ENCODE results near the gene CALB2.

The CALB2 gene

DNA sequence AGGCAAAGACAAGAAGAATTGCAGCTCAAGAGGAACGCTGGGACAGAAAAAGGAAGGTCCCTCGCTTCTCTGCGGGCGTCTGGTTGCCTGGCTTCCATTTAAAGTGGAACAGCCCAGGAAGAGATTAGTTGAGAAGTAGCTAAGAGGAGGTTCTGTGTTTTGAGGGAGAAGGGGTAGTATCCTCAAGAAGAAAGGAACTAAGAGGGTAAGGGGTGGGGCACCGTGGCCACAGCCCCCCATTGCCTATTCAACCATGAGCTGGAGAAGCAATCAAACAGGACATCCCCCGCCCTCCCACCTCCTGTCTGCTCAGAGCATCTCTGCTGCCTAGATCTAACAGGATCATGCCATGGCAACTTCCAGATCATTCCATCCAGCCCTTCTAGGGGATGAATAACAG lies 18.1 kb upstream of the CALB2 start:
- no peaks in the 10 kb centered on the region for H3K27me3 ChIP-seq (ENCODE audit: control insufficient read depth, insufficient read depth, low read length)
- H3K4me1 ChIP-seq (ENCODE audit: control insufficient read depth, low read depth, low read length): no peaks in the 10 kb centered on the region
- no peak overlapping the region for H3K4me3 ChIP-seq (ENCODE audit: low read length)
- no peaks in the 10 kb centered on the region for H3K36me3 ChIP-seq (ENCODE audit: control insufficient read depth, low read depth, low read length)
- H3K27ac ChIP-seq (ENCODE audit: low read length): no peak overlapping the region
- H3K9ac ChIP-seq (ENCODE audit: low read length): no peak overlapping the region
- no peaks in the 10 kb centered on the region for H3K9me3 ChIP-seq (ENCODE audit: control insufficient read depth, low read depth, low read length)

DNA sequence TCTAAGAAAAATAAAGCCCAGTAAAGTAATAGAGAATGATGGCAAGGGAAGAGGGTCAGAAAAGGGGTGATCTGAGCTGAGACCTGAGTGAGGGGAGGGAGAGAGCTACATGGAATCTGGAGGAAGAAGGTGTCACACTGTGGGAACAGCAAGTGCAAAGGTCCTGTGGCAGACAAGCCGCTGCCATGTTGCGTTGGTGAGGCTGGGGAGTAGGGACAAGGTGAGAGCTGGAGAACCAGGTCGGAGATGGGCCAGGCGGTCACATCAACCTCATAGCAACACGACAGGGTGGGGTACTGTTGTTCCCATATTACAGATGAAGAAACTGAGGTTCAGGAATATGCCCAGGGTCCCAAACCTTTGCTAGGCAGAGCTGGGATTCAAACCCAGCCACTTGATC lies 16.6 kb upstream of the CALB2 start:
- no peak overlapping the region for H3K27ac ChIP-seq (ENCODE audit: low read length)
- H3K9ac ChIP-seq (ENCODE audit: low read length): no peak overlapping the region
- H3K4me3 ChIP-seq (ENCODE audit: low read length): no peak overlapping the region
- H3K9me3 ChIP-seq (ENCODE audit: control insufficient read depth, low read depth, low read length): no peaks in the 10 kb centered on the region
- no peaks in the 10 kb centered on the region for H3K36me3 ChIP-seq (ENCODE audit: control insufficient read depth, low read depth, low read length)
- no peaks in the 10 kb centered on the region for H3K4me1 ChIP-seq (ENCODE audit: control insufficient read depth, low read depth, low read length)
- H3K27me3 ChIP-seq (ENCODE audit: control insufficient read depth, insufficient read depth, low read length): no peaks in the 10 kb centered on the region

DNA sequence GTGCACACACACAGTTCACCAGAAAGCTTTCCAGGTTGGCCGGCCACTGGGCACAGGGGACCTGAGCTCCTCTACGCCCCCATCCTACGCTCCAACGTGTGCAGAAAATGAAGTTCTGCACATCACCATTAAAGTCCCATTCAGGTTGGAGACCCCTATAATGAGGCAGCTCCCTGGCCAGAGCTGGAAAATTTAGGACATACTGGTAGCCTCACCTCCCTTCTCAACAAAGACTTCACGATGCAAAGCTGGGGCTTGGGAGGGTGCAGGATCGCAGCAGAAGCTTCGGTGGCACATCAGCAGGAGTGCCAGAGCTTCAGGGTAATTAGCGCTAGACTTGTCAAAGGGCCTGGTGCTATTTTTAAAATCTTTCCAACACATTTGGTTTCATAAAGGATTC lies 15.4 kb upstream of the CALB2 start:
- no peak overlapping the region for H3K27ac ChIP-seq (ENCODE audit: low read length)
- H3K36me3 ChIP-seq (ENCODE audit: control insufficient read depth, low read depth, low read length): no peaks in the 10 kb centered on the region
- H3K4me1 ChIP-seq (ENCODE audit: control insufficient read depth, low read depth, low read length): no peaks in the 10 kb centered on the region
- H3K9ac ChIP-seq (ENCODE audit: low read length): no peak overlapping the region
- H3K9me3 ChIP-seq (ENCODE audit: control insufficient read depth, low read depth, low read length): no peaks in the 10 kb centered on the region
- no peaks in the 10 kb centered on the region for H3K27me3 ChIP-seq (ENCODE audit: control insufficient read depth, insufficient read depth, low read length)
- no peak overlapping the region for H3K4me3 ChIP-seq (ENCODE audit: low read length)

DNA sequence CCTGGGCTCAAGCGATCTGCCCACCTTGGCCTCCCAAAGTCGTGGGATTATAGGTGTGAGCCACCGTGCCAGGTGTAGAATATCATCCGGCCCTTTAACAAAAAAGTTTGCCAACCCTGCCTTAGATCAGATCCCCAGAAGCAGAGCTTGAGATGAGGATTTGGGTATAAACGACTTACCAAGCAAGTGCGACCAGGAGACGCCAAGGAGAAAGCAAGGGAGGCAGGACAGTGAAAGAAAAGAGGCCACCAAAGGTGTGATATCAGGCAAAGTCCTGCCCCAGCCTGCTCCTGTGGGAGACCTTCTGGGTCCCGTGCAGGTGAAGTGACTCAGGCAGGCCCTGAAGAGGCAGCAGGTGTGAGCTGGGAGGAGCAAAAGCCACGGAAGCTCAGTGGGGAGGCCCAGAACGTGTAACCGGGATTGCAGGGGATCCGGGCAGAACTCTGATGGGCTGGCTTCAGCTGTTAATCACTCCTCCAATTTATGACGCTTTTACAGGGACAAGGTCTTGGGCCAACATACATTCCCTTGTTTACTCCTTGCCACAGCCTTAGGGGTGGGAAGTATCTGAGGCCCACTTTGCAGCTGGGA lies 14.1 kb upstream of the CALB2 start:
- Histone ChIP-seq H3K9ac (ENCODE audit: low read length) (no peak overlapping the region), H3K27ac (ENCODE audit: low read length) (no peak overlapping the region), H3K4me1 (ENCODE audit: control insufficient read depth, low read depth, low read length) (no peaks in the 10 kb centered on the region), H3K9me3 (ENCODE audit: control insufficient read depth, low read depth, low read length) (no peaks in the 10 kb centered on the region), H3K4me3 (ENCODE audit: low read length) (no peak overlapping the region), H3K36me3 (ENCODE audit: control insufficient read depth, low read depth, low read length) (no peaks in the 10 kb centered on the region), H3K27me3 (ENCODE audit: control insufficient read depth, insufficient read depth, low read length) (no peaks in the 10 kb centered on the region)

DNA sequence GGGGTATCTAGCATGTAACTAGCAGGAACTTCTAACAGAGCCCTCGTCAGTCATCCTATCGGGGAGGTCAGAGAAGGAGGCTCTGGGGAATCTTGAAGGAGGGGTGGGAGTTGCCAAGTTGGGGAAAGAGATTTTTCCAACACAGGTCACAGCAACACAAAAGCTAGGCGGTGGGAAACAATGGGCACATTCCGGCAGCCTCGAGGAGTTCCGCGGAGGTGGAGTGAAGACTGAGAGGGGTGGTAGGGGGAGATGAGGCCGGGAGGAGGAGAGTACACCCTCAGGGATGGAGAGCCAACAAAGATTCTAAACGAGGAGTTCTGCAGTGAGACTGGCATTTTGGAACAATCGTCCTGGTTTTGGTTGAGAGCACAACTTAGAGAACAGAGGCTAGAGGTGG lies 13.5 kb upstream of the CALB2 start:
- Histone ChIP-seq H3K4me1 (ENCODE audit: control insufficient read depth, low read depth, low read length) (no peaks in the 10 kb centered on the region), H3K9me3 (ENCODE audit: control insufficient read depth, low read depth, low read length) (no peaks in the 10 kb centered on the region), H3K9ac (ENCODE audit: low read length) (no peak overlapping the region), H3K36me3 (ENCODE audit: control insufficient read depth, low read depth, low read length) (no peaks in the 10 kb centered on the region), H3K4me3 (ENCODE audit: low read length) (no peak overlapping the region), H3K27ac (ENCODE audit: low read length) (no peak overlapping the region), H3K27me3 (ENCODE audit: control insufficient read depth, insufficient read depth, low read length) (no peaks in the 10 kb centered on the region)

DNA sequence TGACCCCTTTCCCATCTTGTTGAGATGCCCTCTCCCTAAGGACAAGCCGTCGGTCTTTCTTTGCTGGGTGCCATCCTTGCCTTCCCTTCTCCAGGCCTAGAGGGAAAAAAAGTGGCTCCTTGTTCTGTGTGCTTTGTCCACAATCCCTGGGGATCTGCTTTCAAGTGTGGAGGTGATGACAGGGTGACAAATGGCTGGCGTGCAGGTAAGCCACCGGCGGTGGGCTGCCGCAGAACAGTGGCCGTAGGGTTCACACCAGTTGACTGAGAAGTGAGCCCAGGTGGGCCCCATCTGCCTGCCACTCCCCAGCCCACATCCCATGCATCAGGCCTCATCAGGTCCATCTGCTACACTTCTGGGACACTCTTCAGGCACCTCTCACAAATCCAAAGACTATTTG lies 11.4 kb upstream of the CALB2 start:
- Histone ChIP-seq H3K4me3 (ENCODE audit: low read length) (no peak overlapping the region), H3K27me3 (ENCODE audit: control insufficient read depth, insufficient read depth, low read length) (no peaks in the 10 kb centered on the region), H3K9ac (ENCODE audit: low read length) (no peak overlapping the region), H3K4me1 (ENCODE audit: control insufficient read depth, low read depth, low read length) (no peaks in the 10 kb centered on the region), H3K36me3 (ENCODE audit: control insufficient read depth, low read depth, low read length) (no peaks in the 10 kb centered on the region), H3K9me3 (ENCODE audit: control insufficient read depth, low read depth, low read length) (no peaks in the 10 kb centered on the region), H3K27ac (ENCODE audit: low read length) (no peak overlapping the region)

DNA sequence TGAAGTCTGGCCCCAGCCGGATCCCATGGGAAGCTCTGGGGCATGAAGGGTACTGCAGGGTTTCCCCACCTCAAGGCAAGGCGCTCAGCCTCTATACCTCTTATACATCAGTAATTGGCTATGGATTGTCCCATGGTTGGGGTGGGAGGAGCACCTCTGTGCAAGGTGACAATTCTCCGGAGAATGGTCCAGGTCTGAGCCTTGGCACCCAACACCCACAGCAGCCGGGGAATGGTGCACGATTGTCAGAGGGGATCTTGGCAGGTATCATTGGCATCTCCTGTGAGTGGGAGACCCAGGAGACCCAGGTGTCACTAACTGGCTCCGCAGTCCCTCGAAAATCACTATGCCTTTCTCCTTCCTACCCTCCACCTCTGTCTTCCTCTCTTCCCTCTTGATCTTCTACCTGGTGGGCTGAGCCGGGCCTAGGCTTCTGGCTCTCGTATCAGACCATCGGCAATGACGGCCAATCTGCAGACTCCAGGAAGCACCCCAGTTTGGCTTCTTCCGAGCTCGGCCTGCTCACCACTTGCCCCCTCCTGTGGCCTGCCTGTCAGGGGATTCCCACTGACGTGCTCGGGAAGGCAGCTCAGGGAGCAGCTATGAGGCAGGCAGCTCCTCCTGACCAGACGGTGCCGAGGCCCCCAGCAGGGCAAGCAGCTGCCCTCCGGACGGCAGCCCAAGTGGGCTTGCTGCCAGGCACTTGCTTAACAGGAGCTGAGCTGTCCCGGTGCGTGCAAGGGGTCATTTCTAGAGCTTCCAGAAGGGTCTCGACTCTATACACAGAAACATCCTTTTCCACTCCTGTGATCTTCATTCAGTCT lies 10.0 kb upstream of the CALB2 start:
- no peaks in the 10 kb centered on the region for H3K36me3 ChIP-seq (ENCODE audit: control insufficient read depth, low read depth, low read length)
- H3K4me3 ChIP-seq (ENCODE audit: low read length): no peak overlapping the region
- no peaks in the 10 kb centered on the region for H3K4me1 ChIP-seq (ENCODE audit: control insufficient read depth, low read depth, low read length)
- no peaks in the 10 kb centered on the region for H3K27me3 ChIP-seq (ENCODE audit: control insufficient read depth, insufficient read depth, low read length)
- no peaks in the 10 kb centered on the region for H3K9me3 ChIP-seq (ENCODE audit: control insufficient read depth, low read depth, low read length)
- H3K27ac ChIP-seq (ENCODE audit: low read length): no peak overlapping the region
- H3K9ac ChIP-seq (ENCODE audit: low read length): no peak overlapping the region

DNA sequence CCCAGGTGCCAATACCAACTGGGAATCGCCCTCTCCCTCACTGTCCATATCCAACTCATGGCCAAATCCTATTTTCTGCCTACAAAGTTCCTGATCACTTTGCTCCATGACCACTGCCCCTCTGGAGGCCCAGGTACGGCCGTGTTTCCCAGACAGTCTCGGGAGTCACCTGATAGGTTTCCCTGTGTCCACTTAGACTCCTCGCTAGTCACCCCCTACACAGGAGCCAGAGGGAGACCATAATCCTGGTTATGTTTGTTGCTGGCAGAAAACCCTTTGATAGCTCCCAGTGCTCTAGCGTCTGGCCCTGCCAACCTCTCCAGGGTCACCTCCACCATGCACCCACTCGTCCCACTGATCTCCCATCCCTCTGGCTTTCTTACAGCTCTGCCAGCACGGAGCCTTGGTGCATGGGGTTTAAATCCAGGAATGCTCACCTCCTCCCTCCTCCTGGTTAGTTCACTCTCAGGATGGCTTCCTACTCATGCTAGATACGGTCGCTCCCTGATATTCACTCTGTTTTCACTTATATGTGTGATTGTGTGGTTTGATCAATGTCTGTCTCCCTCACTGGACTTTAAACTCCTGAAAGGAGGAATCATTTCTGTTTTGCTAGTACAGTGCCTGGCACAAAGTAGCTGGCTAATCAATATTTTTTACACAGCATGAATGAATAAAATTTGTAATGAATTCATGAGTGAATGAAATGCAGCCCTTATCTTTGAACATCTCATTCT lies 7.5 kb upstream of the CALB2 start:
- H3K27ac ChIP-seq (ENCODE audit: low read length): no peak overlapping the region
- H3K4me3 ChIP-seq (ENCODE audit: low read length): no peak overlapping the region
- no peaks in the 10 kb centered on the region for H3K36me3 ChIP-seq (ENCODE audit: control insufficient read depth, low read depth, low read length)
- no peaks in the 10 kb centered on the region for H3K4me1 ChIP-seq (ENCODE audit: control insufficient read depth, low read depth, low read length)
- H3K9ac ChIP-seq (ENCODE audit: low read length): no peak overlapping the region
- no peaks in the 10 kb centered on the region for H3K9me3 ChIP-seq (ENCODE audit: control insufficient read depth, low read depth, low read length)
- no peaks in the 10 kb centered on the region for H3K27me3 ChIP-seq (ENCODE audit: control insufficient read depth, insufficient read depth, low read length)

DNA sequence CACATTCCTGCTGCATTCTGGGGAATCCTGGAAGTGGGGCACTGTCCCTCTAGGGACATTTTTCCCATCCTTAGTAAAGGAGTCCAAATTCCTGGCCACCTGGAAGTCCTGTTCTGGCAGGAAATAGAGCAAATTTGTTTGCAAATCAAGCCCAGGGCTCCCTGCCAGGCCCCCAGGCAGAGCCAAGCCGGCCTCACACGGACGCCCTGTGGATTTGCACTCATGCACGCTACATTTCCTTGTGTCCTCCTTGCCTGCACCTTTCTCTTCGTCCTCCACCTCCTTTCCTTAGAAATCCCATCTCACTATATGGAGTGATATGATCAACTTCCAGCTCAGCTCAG lies 7.0 kb upstream of the CALB2 start:
- Histone ChIP-seq H3K36me3 (ENCODE audit: control insufficient read depth, low read depth, low read length) (no peaks in the 10 kb centered on the region), H3K9ac (ENCODE audit: low read length) (no peak overlapping the region), H3K27me3 (ENCODE audit: control insufficient read depth, insufficient read depth, low read length) (no peaks in the 10 kb centered on the region), H3K4me1 (ENCODE audit: control insufficient read depth, low read depth, low read length) (no peaks in the 10 kb centered on the region), H3K4me3 (ENCODE audit: low read length) (no peak overlapping the region), H3K9me3 (ENCODE audit: control insufficient read depth, low read depth, low read length) (no peaks in the 10 kb centered on the region), H3K27ac (ENCODE audit: low read length) (no peak overlapping the region)

DNA sequence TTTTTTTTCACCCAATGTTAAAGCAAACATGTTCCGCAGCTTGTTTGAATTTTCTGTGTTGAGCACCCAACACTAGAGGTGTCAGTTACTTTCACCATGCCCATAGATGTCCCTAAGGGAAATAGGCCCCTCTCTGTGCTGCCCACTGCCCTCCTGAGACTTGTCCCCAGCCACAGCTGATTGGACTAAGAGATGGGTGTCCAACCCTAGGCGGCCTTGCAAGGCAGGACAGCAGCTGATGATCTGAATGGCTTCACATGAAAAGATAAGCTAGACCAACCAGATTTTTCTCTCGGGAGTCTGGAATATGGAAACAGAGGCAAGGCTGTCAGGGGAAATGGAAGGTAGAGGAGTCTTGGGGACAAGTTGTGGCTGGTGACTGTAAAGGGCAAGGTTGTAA lies 6.1 kb upstream of the CALB2 start:
- Histone ChIP-seq H3K27me3 (ENCODE audit: control insufficient read depth, insufficient read depth, low read length) (peaks cover 5% of the 10 kb centered on the region), H3K27ac (ENCODE audit: low read length) (no peak overlapping the region), H3K9me3 (ENCODE audit: control insufficient read depth, low read depth, low read length) (no peaks in the 10 kb centered on the region), H3K9ac (ENCODE audit: low read length) (no peak overlapping the region), H3K4me3 (ENCODE audit: low read length) (no peak overlapping the region), H3K36me3 (ENCODE audit: control insufficient read depth, low read depth, low read length) (no peaks in the 10 kb centered on the region), H3K4me1 (ENCODE audit: control insufficient read depth, low read depth, low read length) (peaks cover 1% of the 10 kb centered on the region)

DNA sequence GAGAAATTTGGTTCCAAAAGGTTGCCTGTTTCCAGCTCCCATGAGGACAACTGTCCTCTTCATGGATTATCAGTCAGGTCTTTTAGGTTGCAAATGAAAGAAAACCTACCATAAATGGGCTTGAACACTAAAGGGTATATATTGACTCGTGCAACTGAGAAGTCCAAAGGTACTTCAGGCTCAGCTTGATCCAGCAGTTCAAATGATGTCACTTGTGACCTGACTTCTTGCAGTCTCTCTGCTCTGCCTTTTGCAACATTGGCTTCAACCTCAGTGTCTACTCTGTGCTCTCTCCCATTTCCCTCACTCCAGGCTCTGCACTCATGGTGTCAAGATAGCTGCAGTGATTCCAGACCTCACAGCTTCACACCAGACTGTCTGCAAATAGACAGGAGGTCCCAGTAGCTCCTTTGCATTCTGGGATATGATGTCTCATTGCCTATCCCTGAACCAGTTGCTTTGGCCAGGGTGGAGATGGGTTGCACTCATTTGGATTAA lies 5.5 kb upstream of the CALB2 start:
- H3K36me3 ChIP-seq (ENCODE audit: control insufficient read depth, low read depth, low read length): no peaks in the 10 kb centered on the region
- H3K9ac ChIP-seq (ENCODE audit: low read length): no peak overlapping the region
- no peaks in the 10 kb centered on the region for H3K9me3 ChIP-seq (ENCODE audit: control insufficient read depth, low read depth, low read length)
- H3K27me3 ChIP-seq (ENCODE audit: control insufficient read depth, insufficient read depth, low read length): peaks cover 10% of the 10 kb centered on the region
- H3K4me3 ChIP-seq (ENCODE audit: low read length): no peak overlapping the region
- peaks cover 7% of the 10 kb centered on the region for H3K4me1 ChIP-seq (ENCODE audit: control insufficient read depth, low read depth, low read length)
- no peak overlapping the region for H3K27ac ChIP-seq (ENCODE audit: low read length)
